ENCODE measurements around the gene GYG1. TPM values are rescaled to one million over a fixed set of nuclear protein-coding genes. Genes with fewer than 3 reads are reported as not detected.

GYG1 gene
- total and polyA plus RNA-seq, 2 of the 8 experiments (the other 6 are each of a cell fraction or from before 2014, with no cell fraction given): 19.4 to 34.2 TPM

DNA sequence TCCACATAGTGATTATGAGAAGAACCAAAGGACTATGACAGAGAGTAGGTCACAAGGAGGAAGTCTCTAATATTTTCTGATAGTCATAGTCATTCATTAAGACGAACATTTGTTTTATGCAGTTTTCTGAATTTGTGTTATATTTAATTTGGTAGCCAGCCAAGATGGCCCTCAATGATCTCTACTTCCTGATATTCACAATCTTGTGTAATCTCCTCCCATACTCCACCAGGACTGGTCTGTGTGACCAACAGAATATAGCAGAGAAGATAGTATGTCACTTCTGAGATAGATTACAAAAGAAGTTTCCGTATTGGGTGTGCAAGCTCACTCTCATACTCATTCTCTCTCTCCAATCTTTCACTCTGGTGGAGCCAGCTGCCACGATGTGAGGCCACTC is 64.2 kb downstream of the GYG1 start (continued):
- TF ChIP-seq, protein P1, sequence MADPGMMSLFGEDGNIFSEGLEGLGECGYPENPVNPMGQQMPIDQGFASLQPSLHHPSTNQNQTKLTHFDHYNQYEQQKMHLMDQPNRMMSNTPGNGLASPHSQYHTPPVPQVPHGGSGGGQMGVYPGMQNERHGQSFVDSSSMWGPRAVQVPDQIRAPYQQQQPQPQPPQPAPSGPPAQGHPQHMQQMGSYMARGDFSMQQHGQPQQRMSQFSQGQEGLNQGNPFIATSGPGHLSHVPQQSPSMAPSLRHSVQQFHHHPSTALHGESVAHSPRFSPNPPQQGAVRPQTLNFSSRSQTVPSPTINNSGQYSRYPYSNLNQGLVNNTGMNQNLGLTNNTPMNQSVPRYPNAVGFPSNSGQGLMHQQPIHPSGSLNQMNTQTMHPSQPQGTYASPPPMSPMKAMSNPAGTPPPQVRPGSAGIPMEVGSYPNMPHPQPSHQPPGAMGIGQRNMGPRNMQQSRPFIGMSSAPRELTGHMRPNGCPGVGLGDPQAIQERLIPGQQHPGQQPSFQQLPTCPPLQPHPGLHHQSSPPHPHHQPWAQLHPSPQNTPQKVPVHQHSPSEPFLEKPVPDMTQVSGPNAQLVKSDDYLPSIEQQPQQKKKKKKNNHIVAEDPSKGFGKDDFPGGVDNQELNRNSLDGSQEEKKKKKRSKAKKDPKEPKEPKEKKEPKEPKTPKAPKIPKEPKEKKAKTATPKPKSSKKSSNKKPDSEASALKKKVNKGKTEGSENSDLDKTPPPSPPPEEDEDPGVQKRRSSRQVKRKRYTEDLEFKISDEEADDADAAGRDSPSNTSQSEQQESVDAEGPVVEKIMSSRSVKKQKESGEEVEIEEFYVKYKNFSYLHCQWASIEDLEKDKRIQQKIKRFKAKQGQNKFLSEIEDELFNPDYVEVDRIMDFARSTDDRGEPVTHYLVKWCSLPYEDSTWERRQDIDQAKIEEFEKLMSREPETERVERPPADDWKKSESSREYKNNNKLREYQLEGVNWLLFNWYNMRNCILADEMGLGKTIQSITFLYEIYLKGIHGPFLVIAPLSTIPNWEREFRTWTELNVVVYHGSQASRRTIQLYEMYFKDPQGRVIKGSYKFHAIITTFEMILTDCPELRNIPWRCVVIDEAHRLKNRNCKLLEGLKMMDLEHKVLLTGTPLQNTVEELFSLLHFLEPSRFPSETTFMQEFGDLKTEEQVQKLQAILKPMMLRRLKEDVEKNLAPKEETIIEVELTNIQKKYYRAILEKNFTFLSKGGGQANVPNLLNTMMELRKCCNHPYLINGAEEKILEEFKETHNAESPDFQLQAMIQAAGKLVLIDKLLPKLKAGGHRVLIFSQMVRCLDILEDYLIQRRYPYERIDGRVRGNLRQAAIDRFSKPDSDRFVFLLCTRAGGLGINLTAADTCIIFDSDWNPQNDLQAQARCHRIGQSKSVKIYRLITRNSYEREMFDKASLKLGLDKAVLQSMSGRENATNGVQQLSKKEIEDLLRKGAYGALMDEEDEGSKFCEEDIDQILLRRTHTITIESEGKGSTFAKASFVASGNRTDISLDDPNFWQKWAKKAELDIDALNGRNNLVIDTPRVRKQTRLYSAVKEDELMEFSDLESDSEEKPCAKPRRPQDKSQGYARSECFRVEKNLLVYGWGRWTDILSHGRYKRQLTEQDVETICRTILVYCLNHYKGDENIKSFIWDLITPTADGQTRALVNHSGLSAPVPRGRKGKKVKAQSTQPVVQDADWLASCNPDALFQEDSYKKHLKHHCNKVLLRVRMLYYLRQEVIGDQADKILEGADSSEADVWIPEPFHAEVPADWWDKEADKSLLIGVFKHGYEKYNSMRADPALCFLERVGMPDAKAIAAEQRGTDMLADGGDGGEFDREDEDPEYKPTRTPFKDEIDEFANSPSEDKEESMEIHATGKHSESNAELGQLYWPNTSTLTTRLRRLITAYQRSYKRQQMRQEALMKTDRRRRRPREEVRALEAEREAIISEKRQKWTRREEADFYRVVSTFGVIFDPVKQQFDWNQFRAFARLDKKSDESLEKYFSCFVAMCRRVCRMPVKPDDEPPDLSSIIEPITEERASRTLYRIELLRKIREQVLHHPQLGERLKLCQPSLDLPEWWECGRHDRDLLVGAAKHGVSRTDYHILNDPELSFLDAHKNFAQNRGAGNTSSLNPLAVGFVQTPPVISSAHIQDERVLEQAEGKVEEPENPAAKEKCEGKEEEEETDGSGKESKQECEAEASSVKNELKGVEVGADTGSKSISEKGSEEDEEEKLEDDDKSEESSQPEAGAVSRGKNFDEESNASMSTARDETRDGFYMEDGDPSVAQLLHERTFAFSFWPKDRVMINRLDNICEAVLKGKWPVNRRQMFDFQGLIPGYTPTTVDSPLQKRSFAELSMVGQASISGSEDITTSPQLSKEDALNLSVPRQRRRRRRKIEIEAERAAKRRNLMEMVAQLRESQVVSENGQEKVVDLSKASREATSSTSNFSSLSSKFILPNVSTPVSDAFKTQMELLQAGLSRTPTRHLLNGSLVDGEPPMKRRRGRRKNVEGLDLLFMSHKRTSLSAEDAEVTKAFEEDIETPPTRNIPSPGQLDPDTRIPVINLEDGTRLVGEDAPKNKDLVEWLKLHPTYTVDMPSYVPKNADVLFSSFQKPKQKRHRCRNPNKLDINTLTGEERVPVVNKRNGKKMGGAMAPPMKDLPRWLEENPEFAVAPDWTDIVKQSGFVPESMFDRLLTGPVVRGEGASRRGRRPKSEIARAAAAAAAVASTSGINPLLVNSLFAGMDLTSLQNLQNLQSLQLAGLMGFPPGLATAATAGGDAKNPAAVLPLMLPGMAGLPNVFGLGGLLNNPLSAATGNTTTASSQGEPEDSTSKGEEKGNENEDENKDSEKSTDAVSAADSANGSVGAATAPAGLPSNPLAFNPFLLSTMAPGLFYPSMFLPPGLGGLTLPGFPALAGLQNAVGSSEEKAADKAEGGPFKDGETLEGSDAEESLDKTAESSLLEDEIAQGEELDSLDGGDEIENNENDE (IDR thresholded peaks at IDR 0.05; ENCODE audit: insufficient replicate concordance, low read length): no peak
- TF ChIP-seq, protein P2, sequence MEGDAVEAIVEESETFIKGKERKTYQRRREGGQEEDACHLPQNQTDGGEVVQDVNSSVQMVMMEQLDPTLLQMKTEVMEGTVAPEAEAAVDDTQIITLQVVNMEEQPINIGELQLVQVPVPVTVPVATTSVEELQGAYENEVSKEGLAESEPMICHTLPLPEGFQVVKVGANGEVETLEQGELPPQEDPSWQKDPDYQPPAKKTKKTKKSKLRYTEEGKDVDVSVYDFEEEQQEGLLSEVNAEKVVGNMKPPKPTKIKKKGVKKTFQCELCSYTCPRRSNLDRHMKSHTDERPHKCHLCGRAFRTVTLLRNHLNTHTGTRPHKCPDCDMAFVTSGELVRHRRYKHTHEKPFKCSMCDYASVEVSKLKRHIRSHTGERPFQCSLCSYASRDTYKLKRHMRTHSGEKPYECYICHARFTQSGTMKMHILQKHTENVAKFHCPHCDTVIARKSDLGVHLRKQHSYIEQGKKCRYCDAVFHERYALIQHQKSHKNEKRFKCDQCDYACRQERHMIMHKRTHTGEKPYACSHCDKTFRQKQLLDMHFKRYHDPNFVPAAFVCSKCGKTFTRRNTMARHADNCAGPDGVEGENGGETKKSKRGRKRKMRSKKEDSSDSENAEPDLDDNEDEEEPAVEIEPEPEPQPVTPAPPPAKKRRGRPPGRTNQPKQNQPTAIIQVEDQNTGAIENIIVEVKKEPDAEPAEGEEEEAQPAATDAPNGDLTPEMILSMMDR (IDR thresholded peaks at IDR 0.05; ENCODE audit: control extremely low read depth in 1 of 3, insufficient read depth in 1 of 3, low read depth in 1 of 3, low read length in 3 of 3): no peak
- TF ChIP-seq KDM5A (IDR thresholded peaks at IDR 0.05; ENCODE audit: low read length) (no peak), CBX5 (IDR thresholded peaks at IDR 0.05; ENCODE audit: low read depth, low read length) (no peak), RFX5 (IDR thresholded peaks at IDR 0.05; ENCODE audit: borderline replicate concordance, low read depth, low read length) (no peak), POU5F1 (IDR thresholded peaks at IDR 0.05; ENCODE audit: low read depth, low read length) (no peak), CHD2 (IDR thresholded peaks at IDR 0.05; ENCODE audit: low read length) (no peak), YY1 (IDR thresholded peaks at IDR 0.05; ENCODE audit: low read depth, low read length) (no peak)
